GM23338 (cell line): ENCODE results near the gene CCDC194. TPM values are rescaled to one million over a fixed set of nuclear protein-coding genes. Genes with fewer than 3 reads are reported as not detected.

Experiments used
- ATAC-seq: fragments of 200-7000 bp; cut with Tn5 transposase; 3 replicates; pipeline ENCODE4 v1.9.1; 2020
- DNase-seq: peaks from one replicate; pipeline ENCODE4 v3.0.0-alpha.2; 2015; ENCODE audit warnings: low spot score
- H2AFZ ChIP-seq: fragments of 200-600 bp; sonication (generic); 2 replicates; pipeline ENCODE4 v1.8.0; 2016; ENCODE audit warnings: antibody characterized with exemption, mild to moderate bottlenecking, moderate library complexity
- H3F3A ChIP-seq: fragments of 200-600 bp; sonication (generic); replicated peaks from 2 replicates; pipeline ENCODE4 v1.8.0; 2017; ENCODE audit warnings: antibody characterized with exemption, mixed run types, low read depth
- H3K27ac ChIP-seq: fragments of 200-600 bp; sonication (generic); 2 replicates; pipeline ENCODE4 v1.6.1; 2016; ENCODE audit warnings: low read depth
- H3K27me3 ChIP-seq: fragments of 200-600 bp; sonication (generic); 2 replicates; pipeline ENCODE4 v1.8.0; 2016; ENCODE audit warnings: mild to moderate bottlenecking, mixed run types, moderate library complexity; ENCODE audit not compliant: insufficient read depth
- H3K36me3 ChIP-seq: fragments of 200-600 bp; sonication (generic); 2 replicates; pipeline ENCODE4 v1.8.0; 2016; ENCODE audit warnings: mild to moderate bottlenecking; ENCODE audit not compliant: insufficient read depth
- H3K4me1 ChIP-seq: fragments of 200-600 bp; sonication (generic); 2 replicates; pipeline ENCODE4 v1.8.0; 2016; ENCODE audit warnings: mild to moderate bottlenecking, moderate library complexity; ENCODE audit not compliant: insufficient read depth
- H3K4me2 ChIP-seq: fragments of 200-600 bp; sonication (generic); 2 replicates; pipeline ENCODE4 v1.7.1; 2017; ENCODE audit warnings: mixed run types
- H3K4me3 ChIP-seq: fragments of 200-600 bp; sonication (generic); 2 replicates; pipeline ENCODE4 v1.6.1; 2016; ENCODE audit warnings: mixed run types
- H3K79me2 ChIP-seq: fragments of 200-600 bp; sonication (generic); replicated peaks from 2 replicates; pipeline ENCODE4 v1.8.0; 2017; ENCODE audit warnings: mild to moderate bottlenecking; ENCODE audit not compliant: insufficient read depth
- H3K9me2 ChIP-seq: fragments of 200-600 bp; sonication (generic); 2 replicates; pipeline ENCODE4 v1.8.0; 2017; ENCODE audit not compliant: insufficient read depth
- H4K20me1 ChIP-seq: fragments of 200-600 bp; sonication (generic); replicated peaks from 2 replicates; pipeline ENCODE4 v1.8.0; 2017; ENCODE audit warnings: mild to moderate bottlenecking; ENCODE audit not compliant: insufficient read depth
- H3K27ac Mint-ChIP-seq: 2 replicates; pipeline ENCODE4 v1.8.0; 2020; ENCODE audit warnings: inconsistent platforms, mild to moderate bottlenecking, moderate library complexity, mixed read lengths
- H3K27me3 Mint-ChIP-seq: 3 replicates; pipeline ENCODE4 v1.8.0; 2022; ENCODE audit warnings: low read depth, mild to moderate bottlenecking, moderate library complexity, mixed read lengths, inconsistent platforms; ENCODE audit not compliant: insufficient read depth, poor library complexity
- H3K36me3 Mint-ChIP-seq: 3 replicates; pipeline ENCODE4 v1.8.0; 2021; ENCODE audit warnings: low read depth, mild to moderate bottlenecking, inconsistent platforms, moderate library complexity, mixed read lengths
- H3K4me1 Mint-ChIP-seq: 3 replicates; pipeline ENCODE4 v1.8.0; 2020; ENCODE audit warnings: mild to moderate bottlenecking, inconsistent platforms, mixed read lengths
- H3K4me3 Mint-ChIP-seq: 3 replicates; pipeline ENCODE4 v1.8.0; 2021; ENCODE audit warnings: moderate library complexity, mild to moderate bottlenecking, inconsistent platforms, mixed read lengths
- H3K9me3 Mint-ChIP-seq: 3 replicates; pipeline ENCODE4 v1.8.0; 2020; ENCODE audit warnings: moderate library complexity, mild to moderate bottlenecking, inconsistent platforms, mixed read lengths
- CREB1 ChIP-seq: fragments of 250-450 bp; sonication (Bioruptor Pico); IDR thresholded peaks from 2 replicates; pipeline ENCODE4 v1.5.0; 2020; ENCODE audit warnings: low read depth, mild to moderate bottlenecking, moderate library complexity
- CTCF ChIP-seq, 2 experiments: fragments of 200-600 bp in 1 of 2; sonication (generic) in 1 of 2; conservative IDR thresholded peaks; 2 replicates each; pipeline versions ENCODE4 v1.5.1 to v1.6.1; 2016 to 2017; ENCODE audit warnings: antibody characterized with exemption in 2 of 2, low read depth in 2 of 2, mild to moderate bottlenecking in 2 of 2, moderate library complexity in 1 of 2
- ETS1 ChIP-seq: IDR thresholded peaks from 2 replicates; pipeline ENCODE4 v1.6.1; 2016; ENCODE audit warnings: antibody characterized with exemption
- EZH2 ChIP-seq: fragments of 200-600 bp; sonication (generic); IDR thresholded peaks from one replicate; pipeline ENCODE4 v1.8.0; 2017; ENCODE audit warnings: antibody characterized with exemption, mild to moderate bottlenecking, low read depth; ENCODE audit not compliant: unreplicated experiment
- EZH2phosphoT487 ChIP-seq: fragments of 200-600 bp; sonication (generic); IDR thresholded peaks from one replicate; pipeline ENCODE4 v1.8.1; 2018; ENCODE audit warnings: antibody characterized with exemption; ENCODE audit not compliant: unreplicated experiment
- JUNB ChIP-seq: IDR thresholded peaks from one replicate; pipeline ENCODE4 v1.6.1; 2016; ENCODE audit warnings: antibody characterized with exemption; ENCODE audit not compliant: unreplicated experiment
- NANOG ChIP-seq: IDR thresholded peaks from 2 replicates; pipeline ENCODE4 v1.6.1; 2016; ENCODE audit warnings: antibody characterized with exemption, borderline replicate concordance
- POLR2AphosphoS5 ChIP-seq: IDR thresholded peaks from 2 replicates; pipeline ENCODE4 v1.6.1; 2016; ENCODE audit warnings: antibody characterized with exemption, low read depth
- STAT1 ChIP-seq: IDR thresholded peaks from one replicate; pipeline ENCODE4 v1.6.1; 2016; ENCODE audit warnings: antibody characterized with exemption; ENCODE audit not compliant: unreplicated experiment
- ZNF114 ChIP-seq: fragments of 250-450 bp; sonication (Bioruptor Pico); IDR thresholded peaks from 2 replicates; pipeline ENCODE4 v1.5.0; 2020; ENCODE audit warnings: mild to moderate bottlenecking, moderate library complexity
- ZNF331 ChIP-seq: fragments of 250-450 bp; sonication (Bioruptor Pico); IDR thresholded peaks from 2 replicates; pipeline ENCODE4 v1.5.0; 2020; ENCODE audit warnings: low read depth, mild to moderate bottlenecking, moderate library complexity
- ZNF462 ChIP-seq: fragments of 250-450 bp; sonication (Bioruptor Pico); IDR thresholded peaks from 2 replicates; pipeline ENCODE4 v1.5.0; 2020; ENCODE audit warnings: mild to moderate bottlenecking, moderate library complexity
- polyA plus RNA-seq: library from polyadenylated mRNA; unstranded; fragments of >200 nt; fragmentation: Nextera tagmentation; extraction: Ambion mirVana; gene quantifications from 2 replicates; pipeline ENCODE4 v1.2.1, GENCODE V29; 2016
- total RNA-seq: library from RNA; depleted of rRNA; stranded (reverse); fragments of >200 nt; shearing (Covaris generic); gene quantifications from 2 replicates; pipeline ENCODE4 v1.2.3, GENCODE V29; 2014
- TF ChIP-seq, protein P1 (sequence below): IDR thresholded peaks from one replicate; pipeline ENCODE4 v1.6.1; 2018; ENCODE audit warnings: antibody characterized with exemption; ENCODE audit not compliant: unreplicated experiment

CCDC194 gene
- total and polyA plus RNA-seq, 2 experiments from 2014 or later: 0.49 TPM; not detected in 1

DNA sequence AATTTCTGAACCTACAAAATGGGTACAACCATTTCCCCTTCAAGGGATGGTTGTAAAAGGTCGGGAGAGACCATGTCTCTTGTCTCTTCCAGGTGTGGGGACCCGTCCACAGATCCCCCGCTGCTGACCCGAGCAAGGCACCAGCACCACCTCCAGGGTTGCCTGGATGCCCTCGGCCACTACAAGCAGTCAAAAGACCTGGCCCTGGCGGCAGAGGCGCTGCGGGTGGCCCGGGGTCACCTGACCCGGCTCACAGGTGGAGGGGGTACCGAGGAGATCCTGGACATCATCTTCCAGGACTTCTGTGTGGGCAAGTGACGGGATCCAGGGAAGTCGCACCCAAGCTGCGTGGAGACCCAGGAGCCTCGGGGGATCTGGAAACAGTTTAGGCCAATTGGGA lies 52.6 kb downstream of the CCDC194 start:
- peaks cover 32% of the 10 kb centered on the region for H3K36me3 Mint-ChIP-seq
- Histone ChIP-seq H3F3A (peaks cover 15% of the 10 kb centered on the region; the same call in 1 of the 2 replicates), H3K4me3 (peak overlapping the region; percentile 46), H3K79me2 (no peaks in the 10 kb centered on the region), H3K27ac (peak overlapping the region; percentile 74; the same call in 1 of the 2 replicates), H3K27me3 (no peaks in the 10 kb centered on the region), H2AFZ (no peak overlapping the region), H3K9me2 (no peaks in the 10 kb centered on the region), H3K4me1 (peaks cover 26% of the 10 kb centered on the region; the same call in 1 of the 2 replicates), H4K20me1 (no peaks in the 10 kb centered on the region), H3K4me2 (peak overlapping the region; percentile 72), H3K36me3 (peaks cover 6% of the 10 kb centered on the region; the same call in 1 of the 2 replicates)
- no peak overlapping the region for H3K27ac Mint-ChIP-seq
- peaks cover 27% of the 10 kb centered on the region; the same call in 2 of the 3 replicates for H3K4me1 Mint-ChIP-seq
- no peaks in the 10 kb centered on the region for H3K9me3 Mint-ChIP-seq
- TF ChIP-seq ZNF462 (CRISPR knock-in tag): no peak
- no peak for TF ChIP-seq ETS1
- TF ChIP-seq JUNB: no peak
- no peak for TF ChIP-seq CREB1
- no peak for TF ChIP-seq EZH2phosphoT487
- no peak for TF ChIP-seq CTCF (conservative IDR thresholded peaks at IDR 0.05; ENCODE audit: low read depth in 2 of 2)
- TF ChIP-seq, protein P1, sequence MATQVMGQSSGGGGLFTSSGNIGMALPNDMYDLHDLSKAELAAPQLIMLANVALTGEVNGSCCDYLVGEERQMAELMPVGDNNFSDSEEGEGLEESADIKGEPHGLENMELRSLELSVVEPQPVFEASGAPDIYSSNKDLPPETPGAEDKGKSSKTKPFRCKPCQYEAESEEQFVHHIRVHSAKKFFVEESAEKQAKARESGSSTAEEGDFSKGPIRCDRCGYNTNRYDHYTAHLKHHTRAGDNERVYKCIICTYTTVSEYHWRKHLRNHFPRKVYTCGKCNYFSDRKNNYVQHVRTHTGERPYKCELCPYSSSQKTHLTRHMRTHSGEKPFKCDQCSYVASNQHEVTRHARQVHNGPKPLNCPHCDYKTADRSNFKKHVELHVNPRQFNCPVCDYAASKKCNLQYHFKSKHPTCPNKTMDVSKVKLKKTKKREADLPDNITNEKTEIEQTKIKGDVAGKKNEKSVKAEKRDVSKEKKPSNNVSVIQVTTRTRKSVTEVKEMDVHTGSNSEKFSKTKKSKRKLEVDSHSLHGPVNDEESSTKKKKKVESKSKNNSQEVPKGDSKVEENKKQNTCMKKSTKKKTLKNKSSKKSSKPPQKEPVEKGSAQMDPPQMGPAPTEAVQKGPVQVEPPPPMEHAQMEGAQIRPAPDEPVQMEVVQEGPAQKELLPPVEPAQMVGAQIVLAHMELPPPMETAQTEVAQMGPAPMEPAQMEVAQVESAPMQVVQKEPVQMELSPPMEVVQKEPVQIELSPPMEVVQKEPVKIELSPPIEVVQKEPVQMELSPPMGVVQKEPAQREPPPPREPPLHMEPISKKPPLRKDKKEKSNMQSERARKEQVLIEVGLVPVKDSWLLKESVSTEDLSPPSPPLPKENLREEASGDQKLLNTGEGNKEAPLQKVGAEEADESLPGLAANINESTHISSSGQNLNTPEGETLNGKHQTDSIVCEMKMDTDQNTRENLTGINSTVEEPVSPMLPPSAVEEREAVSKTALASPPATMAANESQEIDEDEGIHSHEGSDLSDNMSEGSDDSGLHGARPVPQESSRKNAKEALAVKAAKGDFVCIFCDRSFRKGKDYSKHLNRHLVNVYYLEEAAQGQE: no peak
- TF ChIP-seq ZNF331 (CRISPR knock-in tag): no peak
- TF ChIP-seq ZNF114 (CRISPR knock-in tag): no peak
- no peak for TF ChIP-seq NANOG
- TF ChIP-seq STAT1: no peak
- no peak for TF ChIP-seq POLR2AphosphoS5
- no peak for TF ChIP-seq EZH2
- no peak overlapping the region for H3K4me3 Mint-ChIP-seq
- peaks cover 22% of the 10 kb centered on the region for H3K27me3 Mint-ChIP-seq
- DNase-seq (no peak), ATAC-seq (no peak)
